Astrocyte (in vitro differentiated cells and primary cell): ENCODE measurements around the gene PRRC2B. TPM values are rescaled to one million over a fixed set of nuclear protein-coding genes. Genes with fewer than 3 reads are reported as not detected.
"Not testable (repeated sequence)": the region's sequence is repeated elsewhere in the genome, so short reads cannot be mapped to it uniquely, and the experiment has no call there.

ENCODE experiments used
- DNase-seq: peaks from one replicate; pipeline ENCODE4 v3.0.0-alpha.2; 2010; ENCODE audit warnings: low read depth
- FAIRE-seq: peaks from 2 replicates; lab custom pipeline; 2011; peaks lifted over from hg19 to GRCh38; lab: Jason Lieb, UNC
- H2AFZ ChIP-seq: 2 replicates; pipeline ENCODE4 v1.6.0; 2012; ENCODE audit warnings: low read depth, low read length, inconsistent platforms
- H3K27ac ChIP-seq: 2 replicates; pipeline ENCODE4 v1.5.1; 2011; ENCODE audit warnings: low read depth, low read length, inconsistent platforms
- H3K27me3 ChIP-seq: 2 replicates; pipeline ENCODE4 v1.6.0; 2011; ENCODE audit warnings: low read length, inconsistent platforms; ENCODE audit not compliant: insufficient read depth
- H3K36me3 ChIP-seq: 2 replicates; pipeline ENCODE4 v1.5.1; 2011; ENCODE audit warnings: low read length, inconsistent platforms; ENCODE audit not compliant: insufficient read depth
- H3K4me1 ChIP-seq: 2 replicates; pipeline ENCODE4 v1.5.1; 2011; ENCODE audit warnings: low read length, inconsistent platforms; ENCODE audit not compliant: insufficient read depth
- H3K4me2 ChIP-seq: 2 replicates; pipeline ENCODE4 v1.6.0; 2012; ENCODE audit warnings: low read length, inconsistent platforms
- H3K4me3 ChIP-seq: 2 replicates; pipeline ENCODE4 v1.5.1; 2011; ENCODE audit warnings: low read depth, mild to moderate bottlenecking, low read length, inconsistent platforms; ENCODE audit not compliant: insufficient read depth
- H3K79me2 ChIP-seq: 2 replicates; pipeline ENCODE4 v1.6.0; 2012; ENCODE audit warnings: mild to moderate bottlenecking, low read length, inconsistent platforms; ENCODE audit not compliant: insufficient read depth
- H3K9ac ChIP-seq: 2 replicates; pipeline ENCODE4 v1.6.0; 2012; ENCODE audit warnings: mild to moderate bottlenecking, low read length, inconsistent platforms
- H3K9me3 ChIP-seq: 2 replicates; pipeline ENCODE4 v1.5.1; 2012; ENCODE audit warnings: low read depth, mild to moderate bottlenecking, low read length, inconsistent platforms; ENCODE audit not compliant: insufficient read depth
- H4K20me1 ChIP-seq: 2 replicates; pipeline ENCODE4 v1.6.0; 2012; ENCODE audit warnings: low read length, inconsistent platforms; ENCODE audit not compliant: insufficient read depth
- H3K27ac Mint-ChIP-seq: one replicate; pipeline ENCODE4 v1.8.0; 2021; ENCODE audit warnings: mild to moderate bottlenecking, mixed read lengths; ENCODE audit not compliant: unreplicated experiment
- H3K27me3 Mint-ChIP-seq: one replicate; pipeline ENCODE4 v1.8.0; 2021; ENCODE audit warnings: low read depth, mixed read lengths; ENCODE audit not compliant: unreplicated experiment
- H3K36me3 Mint-ChIP-seq: one replicate; pipeline ENCODE4 v1.8.0; 2021; ENCODE audit warnings: low read depth, mixed read lengths; ENCODE audit not compliant: unreplicated experiment
- H3K4me1 Mint-ChIP-seq: one replicate; pipeline ENCODE4 v1.8.0; 2021; ENCODE audit warnings: low read depth, mixed read lengths; ENCODE audit not compliant: unreplicated experiment
- H3K4me3 Mint-ChIP-seq: one replicate; pipeline ENCODE4 v1.8.0; 2021; ENCODE audit warnings: mild to moderate bottlenecking, moderate library complexity, mixed read lengths; ENCODE audit not compliant: unreplicated experiment
- H3K9me3 Mint-ChIP-seq: one replicate; pipeline ENCODE4 v1.8.0; 2021; ENCODE audit warnings: mild to moderate bottlenecking, mixed read lengths; ENCODE audit not compliant: unreplicated experiment
- EZH2 ChIP-seq: IDR thresholded peaks from 2 replicates; pipeline ENCODE4 v1.6.1; 2012; ENCODE audit warnings: mild to moderate bottlenecking, low read length, inconsistent platforms; ENCODE audit not compliant: insufficient read depth
- total RNA-seq: library from RNA; stranded (reverse); gene quantifications from 2 replicates; pipeline ENCODE4 v1.2.1, GENCODE V29; 2021
- TF ChIP-seq, protein P1 (sequence below): IDR thresholded peaks from 2 replicates; pipeline ENCODE4 v1.5.1; 2011; ENCODE audit warnings: low read depth, mild to moderate bottlenecking, inconsistent platforms, low read length, moderate library complexity; ENCODE audit not compliant: insufficient read depth

Gene PRRC2B
- total RNA-seq, 1 donor from 2014 or later = 292 TPM

DNA sequence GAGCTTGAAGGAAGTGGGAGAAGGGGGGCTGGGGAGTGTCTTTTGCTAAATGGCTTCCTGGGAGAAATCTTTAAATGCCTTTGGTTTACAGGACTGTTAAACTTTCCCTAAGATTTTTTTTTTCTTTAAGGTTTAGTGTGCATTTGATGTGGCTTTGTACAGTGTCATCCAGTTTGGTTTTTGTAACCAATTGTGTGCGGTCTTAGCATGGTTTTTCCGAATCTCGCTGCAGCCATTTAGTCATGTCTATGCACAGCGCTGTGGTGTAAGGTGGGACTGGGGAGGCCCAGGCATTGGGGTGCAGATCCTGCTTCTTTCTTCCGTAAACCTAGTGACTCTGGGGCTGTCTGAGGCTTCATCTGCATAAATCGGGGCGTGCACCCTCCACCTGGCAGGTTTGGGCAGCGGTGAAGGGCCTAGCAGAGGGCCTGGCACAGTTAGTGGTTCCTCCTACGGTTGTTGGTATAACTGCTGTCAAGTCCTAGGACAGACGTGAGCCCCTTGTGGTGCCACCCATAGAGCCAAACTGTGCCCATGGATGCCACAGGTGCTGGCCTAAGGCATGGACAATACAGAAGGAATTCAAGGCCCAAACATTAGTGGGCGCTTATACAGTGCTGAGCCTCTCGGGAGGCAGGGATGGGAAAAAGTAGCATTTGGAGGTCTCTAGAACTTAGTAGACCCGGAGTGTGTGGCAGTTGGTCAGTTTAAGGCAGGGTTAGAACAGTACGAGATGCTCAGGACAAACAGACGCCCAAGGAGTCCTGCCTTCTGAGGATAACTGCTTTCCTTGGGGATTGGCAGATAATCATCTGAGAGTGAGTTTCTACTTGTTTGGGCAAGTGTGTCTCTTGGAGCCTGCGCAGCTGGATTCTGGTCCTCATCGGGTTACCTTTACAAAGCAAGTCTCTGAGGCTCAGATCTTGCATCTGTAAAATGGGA, 1.5 kb downstream of the PRRC2B start:
- FAIRE-seq = no peak
- H4K20me1 ChIP-seq = peaks cover 53% of the 10 kb centered on the region
- H3K9me3 Mint-ChIP-seq = no peaks in the 10 kb centered on the region

GRCh38 chr9:131396099-131396479, 2.2 kb downstream of the PRRC2B start:
- Histone ChIP-seq H3K9ac (peak overlapping the region; percentile 96), H3K4me1 (peaks cover 47% of the 10 kb centered on the region), H3K4me3 (peak overlapping the region; percentile 88), H3K27ac (peak overlapping the region; percentile 73), H4K20me1 (peaks cover 59% of the 10 kb centered on the region), H3K79me2 (peaks cover 66% of the 10 kb centered on the region), H3K4me2 (peak overlapping the region; percentile 100)
- FAIRE-seq, H3K9me3 ChIP-seq, DNase-seq, H2AFZ ChIP-seq, H3K36me3 Mint-ChIP-seq, H3K27me3 Mint-ChIP-seq, H3K27me3 ChIP-seq, H3K9me3 Mint-ChIP-seq, H3K36me3 ChIP-seq: not testable (repeated sequence)
- Mint-ChIP-seq H3K4me1 (peaks cover 27% of the 10 kb centered on the region), H3K4me3 (peak overlapping the region; percentile 99), H3K27ac (peak overlapping the region; percentile 97)

More for the DNA sequence above, 1.5 kb downstream of the PRRC2B start:
- Mint-ChIP-seq H3K27ac (peak overlapping the region; percentile 97), H3K4me1 (peaks cover 26% of the 10 kb centered on the region), H3K27me3 (no peaks in the 10 kb centered on the region), H3K36me3 (no peaks in the 10 kb centered on the region), H3K4me3 (peak overlapping the region; percentile 99)
- peak overlapping the region; percentile 100 for H3K4me2 ChIP-seq
- H2AFZ ChIP-seq = no peak overlapping the region
- peaks cover 47% of the 10 kb centered on the region for H3K4me1 ChIP-seq
- H3K4me3 ChIP-seq = peak overlapping the region; percentile 88
- peak overlapping the region; percentile 86 for H3K27ac ChIP-seq
- no peaks in the 10 kb centered on the region for H3K27me3 ChIP-seq
- no peaks in the 10 kb centered on the region for H3K36me3 ChIP-seq
- TF ChIP-seq, protein P1, sequence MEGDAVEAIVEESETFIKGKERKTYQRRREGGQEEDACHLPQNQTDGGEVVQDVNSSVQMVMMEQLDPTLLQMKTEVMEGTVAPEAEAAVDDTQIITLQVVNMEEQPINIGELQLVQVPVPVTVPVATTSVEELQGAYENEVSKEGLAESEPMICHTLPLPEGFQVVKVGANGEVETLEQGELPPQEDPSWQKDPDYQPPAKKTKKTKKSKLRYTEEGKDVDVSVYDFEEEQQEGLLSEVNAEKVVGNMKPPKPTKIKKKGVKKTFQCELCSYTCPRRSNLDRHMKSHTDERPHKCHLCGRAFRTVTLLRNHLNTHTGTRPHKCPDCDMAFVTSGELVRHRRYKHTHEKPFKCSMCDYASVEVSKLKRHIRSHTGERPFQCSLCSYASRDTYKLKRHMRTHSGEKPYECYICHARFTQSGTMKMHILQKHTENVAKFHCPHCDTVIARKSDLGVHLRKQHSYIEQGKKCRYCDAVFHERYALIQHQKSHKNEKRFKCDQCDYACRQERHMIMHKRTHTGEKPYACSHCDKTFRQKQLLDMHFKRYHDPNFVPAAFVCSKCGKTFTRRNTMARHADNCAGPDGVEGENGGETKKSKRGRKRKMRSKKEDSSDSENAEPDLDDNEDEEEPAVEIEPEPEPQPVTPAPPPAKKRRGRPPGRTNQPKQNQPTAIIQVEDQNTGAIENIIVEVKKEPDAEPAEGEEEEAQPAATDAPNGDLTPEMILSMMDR = no peak
- TF ChIP-seq EZH2 = no peak
- H3K9me3 ChIP-seq = no peaks in the 10 kb centered on the region
- H3K79me2 ChIP-seq = peaks cover 60% of the 10 kb centered on the region
- peak overlapping the region; percentile 96 for H3K9ac ChIP-seq
- no peak for DNase-seq

- H3K27ac ChIP-seq = peak overlapping the region; percentile 73
- no peak for TF ChIP-seq EZH2
- TF ChIP-seq, protein P1 = no peak
- peak overlapping the region; percentile 56 for H3K4me3 ChIP-seq
- H3K4me1 Mint-ChIP-seq = peaks cover 28% of the 10 kb centered on the region
- DNase-seq (no peak), FAIRE-seq (no peak)
- peaks cover 48% of the 10 kb centered on the region for H3K4me1 ChIP-seq
- H4K20me1 ChIP-seq = peaks cover 65% of the 10 kb centered on the region
- H3K27me3 Mint-ChIP-seq = no peaks in the 10 kb centered on the region
- H3K27ac Mint-ChIP-seq = peak overlapping the region; percentile 90
- H3K79me2 ChIP-seq = peaks cover 72% of the 10 kb centered on the region
- no peak overlapping the region for H2AFZ ChIP-seq
- H3K27me3 ChIP-seq = no peaks in the 10 kb centered on the region
- peak overlapping the region; percentile 96 for H3K9ac ChIP-seq
- peak overlapping the region; percentile 100 for H3K4me2 ChIP-seq
- H3K36me3 Mint-ChIP-seq = no peaks in the 10 kb centered on the region
- peak overlapping the region; percentile 99 for H3K4me3 Mint-ChIP-seq
- H3K36me3 ChIP-seq = no peaks in the 10 kb centered on the region
- no peaks in the 10 kb centered on the region for H3K9me3 Mint-ChIP-seq
- H3K9me3 ChIP-seq = no peaks in the 10 kb centered on the region
Measured at GRCh38 chr9:131396626-131397025, 2.7 kb downstream of the PRRC2B start.
